Uterus (tissue), 2 donors: Measurements from ENCODE around the gene CDK10.

ENCODE experiments used
- POLR2A ChIP-seq, 2 donors: fragments of 450-650 bp; IDR thresholded peaks; one replicate each; pipeline ENCODE4 v1.6.1; 2016; ENCODE audit warnings: antibody characterized with exemption in 2 of 2, mild to moderate bottlenecking in 1 of 2, moderate library complexity in 1 of 2
- TF ChIP-seq, protein P1 (sequence below), 4 experiments: fragments of 200-600 bp in 2 of 4; fragments of 450-650 bp in 2 of 4; sonication (generic) in 2 of 4; IDR thresholded peaks; one replicate each; pipeline ENCODE4 v1.5.1; 2016 to 2019; ENCODE audit warnings: antibody characterized with exemption in 4 of 4, mild to moderate bottlenecking in 2 of 4, moderate library complexity in 1 of 4

DNA sequence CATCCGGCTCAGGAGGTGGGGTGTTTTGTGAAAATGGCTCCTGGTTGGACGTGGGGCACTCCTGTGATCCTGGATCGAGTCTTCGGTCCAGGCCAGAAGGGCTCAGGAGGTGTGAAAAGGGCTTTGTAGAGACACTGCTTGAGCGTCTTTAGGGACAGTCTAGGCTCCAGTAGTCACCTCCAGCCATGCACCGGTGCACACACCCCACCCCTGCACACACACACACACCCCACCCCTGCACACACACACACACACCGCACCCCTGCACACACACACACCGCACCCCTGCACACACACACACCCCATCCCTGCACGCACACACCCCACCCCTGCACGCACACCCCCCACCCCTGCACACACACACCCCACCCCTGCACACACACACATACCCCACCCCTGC lies 48.0 kb upstream of the CDK10 start:
- TF ChIP-seq, protein P1, sequence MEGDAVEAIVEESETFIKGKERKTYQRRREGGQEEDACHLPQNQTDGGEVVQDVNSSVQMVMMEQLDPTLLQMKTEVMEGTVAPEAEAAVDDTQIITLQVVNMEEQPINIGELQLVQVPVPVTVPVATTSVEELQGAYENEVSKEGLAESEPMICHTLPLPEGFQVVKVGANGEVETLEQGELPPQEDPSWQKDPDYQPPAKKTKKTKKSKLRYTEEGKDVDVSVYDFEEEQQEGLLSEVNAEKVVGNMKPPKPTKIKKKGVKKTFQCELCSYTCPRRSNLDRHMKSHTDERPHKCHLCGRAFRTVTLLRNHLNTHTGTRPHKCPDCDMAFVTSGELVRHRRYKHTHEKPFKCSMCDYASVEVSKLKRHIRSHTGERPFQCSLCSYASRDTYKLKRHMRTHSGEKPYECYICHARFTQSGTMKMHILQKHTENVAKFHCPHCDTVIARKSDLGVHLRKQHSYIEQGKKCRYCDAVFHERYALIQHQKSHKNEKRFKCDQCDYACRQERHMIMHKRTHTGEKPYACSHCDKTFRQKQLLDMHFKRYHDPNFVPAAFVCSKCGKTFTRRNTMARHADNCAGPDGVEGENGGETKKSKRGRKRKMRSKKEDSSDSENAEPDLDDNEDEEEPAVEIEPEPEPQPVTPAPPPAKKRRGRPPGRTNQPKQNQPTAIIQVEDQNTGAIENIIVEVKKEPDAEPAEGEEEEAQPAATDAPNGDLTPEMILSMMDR (IDR thresholded peaks at IDR 0.05) = no peak
- TF ChIP-seq POLR2A (IDR thresholded peaks at IDR 0.05) = no peak
